ENCODE measurements around the gene MT3.
A peak's percentile ranks its signal among the peaks of the same experiment; 100 is the strongest.
"Not testable (repeated sequence)": the region's sequence is repeated elsewhere in the genome, so short reads cannot be mapped to it uniquely, and the experiment has no call there.

The MT3 gene

GRCh38 chr16:56564793-56565477, 24.4 kb upstream of the MT3 start, which contains the start of gene MT4:
Gene MT4 (plus strand): TSS chr16:56565073. CDS start chr16:56565129, 56 bp downstream.
- Histone ChIP-seq H3K4me3 (ENCODE audit: insufficient read length, low read depth) (no peak within 1 kb of the TSS), H3K27me3 (ENCODE audit: insufficient read depth, insufficient read length) (no peaks in the 10 kb centered on the region), H3K9ac (ENCODE audit: insufficient read length, low read depth) (no peak within 1 kb of the TSS), H3K9me3 (ENCODE audit: insufficient read depth, low read length) (no peaks in the 10 kb centered on the region), H3K4me1 (ENCODE audit: insufficient read depth, insufficient read length) (no peaks in the 10 kb centered on the region), H3K36me3 (ENCODE audit: insufficient read depth, insufficient read length, low read length) (no peaks in the 10 kb centered on the region)
- no peak for DNase-seq (ENCODE audit: low read depth, low spot score)
- TF ChIP-seq YY1 (IDR thresholded peaks at IDR 0.05; ENCODE audit: insufficient read depth, insufficient read length) (no peak), ZNF274 (IDR thresholded peaks at IDR 0.05; ENCODE audit: low read depth, low read length) (no peak), SUZ12 (IDR thresholded peaks at IDR 0.05; ENCODE audit: extremely low read depth, insufficient read depth, insufficient read length) (no peak)

DNA sequence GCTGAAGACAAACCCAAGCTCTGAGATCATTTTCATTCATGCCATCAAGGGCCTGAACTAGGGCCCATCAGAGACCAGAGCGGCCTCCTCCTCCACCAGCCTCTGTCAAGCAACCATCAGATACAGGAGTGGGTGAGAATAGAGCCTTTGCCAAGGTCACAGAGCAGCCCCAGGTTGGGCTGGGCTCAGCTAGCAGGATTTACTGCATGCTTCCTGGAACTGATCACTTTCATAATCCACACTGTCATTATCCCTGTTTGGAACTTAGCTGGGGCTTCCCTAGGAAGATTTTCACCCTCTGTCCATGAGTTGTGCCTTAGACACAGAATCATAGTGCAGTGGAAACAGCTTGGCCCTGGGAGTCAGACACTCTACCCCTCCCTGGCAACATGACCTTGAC, 19.4 kb upstream of the MT3 start:
- no peak for TF ChIP-seq SUZ12 (IDR thresholded peaks at IDR 0.05; ENCODE audit: extremely low read depth, insufficient read depth, insufficient read length)
- no peak for TF ChIP-seq ZNF274 (IDR thresholded peaks at IDR 0.05; ENCODE audit: low read depth, low read length)
- peaks cover 6% of the 10 kb centered on the region for H3K4me1 ChIP-seq (ENCODE audit: insufficient read depth, insufficient read length)
- no peaks in the 10 kb centered on the region for H3K27me3 ChIP-seq (ENCODE audit: insufficient read depth, insufficient read length)
- no peaks in the 10 kb centered on the region for H3K36me3 ChIP-seq (ENCODE audit: insufficient read depth, insufficient read length, low read length)
- H3K9me3 ChIP-seq (ENCODE audit: insufficient read depth, low read length): no peaks in the 10 kb centered on the region
- no peak overlapping the region for H3K4me3 ChIP-seq (ENCODE audit: insufficient read length, low read depth)
- H3K9ac ChIP-seq (ENCODE audit: insufficient read length, low read depth): no peak overlapping the region
- DNase-seq (ENCODE audit: low read depth, low spot score): no peak

DNA sequence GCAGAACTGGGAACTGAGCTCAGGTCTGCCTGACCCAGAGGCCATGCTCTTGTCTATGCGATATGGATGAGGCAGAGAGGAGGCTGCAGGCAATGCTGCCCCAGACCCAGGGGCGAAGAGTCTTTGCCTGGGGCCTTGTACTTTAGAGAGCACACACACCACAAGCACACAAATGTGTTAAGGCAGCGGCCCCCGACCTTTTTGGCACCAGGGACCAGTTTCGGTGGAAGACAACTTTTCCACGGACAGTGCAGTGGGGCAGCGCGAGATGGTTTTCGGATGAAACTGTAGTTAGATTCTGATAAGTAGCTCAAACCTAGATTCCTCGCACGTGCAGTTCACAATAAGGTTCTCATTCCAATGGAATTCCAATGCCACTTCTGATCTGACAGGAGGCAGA, 17.8 kb upstream of the MT3 start:
- DNase-seq (ENCODE audit: low read depth, low spot score): no peak
- no peaks in the 10 kb centered on the region for H3K36me3 ChIP-seq (ENCODE audit: insufficient read depth, insufficient read length, low read length)
- H3K4me3 ChIP-seq (ENCODE audit: insufficient read length, low read depth): no peak overlapping the region
- TF ChIP-seq SUZ12 (IDR thresholded peaks at IDR 0.05; ENCODE audit: extremely low read depth, insufficient read depth, insufficient read length) (no peak), YY1 (IDR thresholded peaks at IDR 0.05; ENCODE audit: insufficient read depth, insufficient read length) (no peak), ZNF274 (IDR thresholded peaks at IDR 0.05; ENCODE audit: low read depth, low read length) (no peak)
- H3K9me3 ChIP-seq (ENCODE audit: insufficient read depth, low read length): no peaks in the 10 kb centered on the region
- H3K9ac ChIP-seq (ENCODE audit: insufficient read length, low read depth): no peak overlapping the region
- peaks cover 6% of the 10 kb centered on the region for H3K4me1 ChIP-seq (ENCODE audit: insufficient read depth, insufficient read length)
- no peaks in the 10 kb centered on the region for H3K27me3 ChIP-seq (ENCODE audit: insufficient read depth, insufficient read length)

GRCh38 chr16:56574625-56575024, 14.7 kb upstream of the MT3 start:
- no peaks in the 10 kb centered on the region for H3K36me3 ChIP-seq (ENCODE audit: insufficient read depth, insufficient read length, low read length)
- H3K9ac ChIP-seq (ENCODE audit: insufficient read length, low read depth): no peak overlapping the region
- H3K27me3 ChIP-seq (ENCODE audit: insufficient read depth, insufficient read length): no peaks in the 10 kb centered on the region
- H3K9me3 ChIP-seq (ENCODE audit: insufficient read depth, low read length): 0 out of 2 replicates have a peak, but pooled peaks cover 6% of the 10 kb centered on the region
- no peak overlapping the region for H3K4me3 ChIP-seq (ENCODE audit: insufficient read length, low read depth)
- no peak for DNase-seq (ENCODE audit: low read depth, low spot score)
- peaks cover 6% of the 10 kb centered on the region for H3K4me1 ChIP-seq (ENCODE audit: insufficient read depth, insufficient read length)
- TF ChIP-seq YY1 (IDR thresholded peaks at IDR 0.05; ENCODE audit: insufficient read depth, insufficient read length): no peak

DNA sequence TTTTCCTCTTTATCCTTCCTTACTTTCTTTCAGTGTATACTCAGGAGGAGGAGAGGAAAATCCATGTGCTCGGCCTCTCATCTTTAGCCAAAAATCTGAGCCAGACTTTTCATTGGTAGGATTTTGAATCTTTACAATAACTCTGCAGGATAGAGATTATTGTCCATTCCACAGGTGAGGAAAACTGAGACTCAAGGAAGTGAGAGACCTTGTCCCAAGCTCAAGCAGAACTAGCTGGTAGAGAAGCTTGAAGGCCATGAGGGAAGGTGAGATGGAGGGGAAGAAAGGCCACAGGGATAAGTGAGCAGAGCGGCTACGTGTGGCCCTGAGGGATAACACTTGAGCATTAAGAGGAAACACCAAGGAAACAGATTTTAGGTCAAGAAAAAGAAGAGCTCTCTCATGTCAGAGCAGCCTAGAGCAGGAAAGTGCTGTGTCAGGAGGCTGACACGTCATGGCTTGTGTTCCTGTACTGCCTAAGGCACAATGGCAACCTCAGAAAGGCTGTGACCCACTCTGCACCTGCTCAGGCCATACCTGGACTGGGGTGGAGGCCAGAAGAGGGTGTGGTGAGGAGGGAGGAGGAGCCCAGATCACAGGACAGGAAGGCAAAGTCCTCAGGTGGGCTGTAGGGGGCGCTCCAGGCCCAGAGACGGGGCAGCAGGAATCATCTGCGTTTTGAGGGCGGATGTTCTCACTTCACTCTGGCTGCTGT, 12.6 kb upstream of the MT3 start:
- Histone ChIP-seq H3K4me1 (ENCODE audit: insufficient read depth, insufficient read length) (peaks cover 1% of the 10 kb centered on the region), H3K27me3 (ENCODE audit: insufficient read depth, insufficient read length) (no peaks in the 10 kb centered on the region), H3K9me3 (ENCODE audit: insufficient read depth, low read length) (0 out of 2 replicates have a peak, but pooled peaks cover 6% of the 10 kb centered on the region), H3K9ac (ENCODE audit: insufficient read length, low read depth) (no peak overlapping the region), H3K36me3 (ENCODE audit: insufficient read depth, insufficient read length, low read length) (no peaks in the 10 kb centered on the region), H3K4me3 (ENCODE audit: insufficient read length, low read depth) (no peak overlapping the region)
- peak; percentile 59 for DNase-seq (ENCODE audit: low read depth, low spot score)
- TF ChIP-seq YY1 (IDR thresholded peaks at IDR 0.05; ENCODE audit: insufficient read depth, insufficient read length): no peak
- TF ChIP-seq ZNF274 (IDR thresholded peaks at IDR 0.05; ENCODE audit: low read depth, low read length): no peak
- TF ChIP-seq SUZ12 (IDR thresholded peaks at IDR 0.05; ENCODE audit: extremely low read depth, insufficient read depth, insufficient read length): no peak

DNA sequence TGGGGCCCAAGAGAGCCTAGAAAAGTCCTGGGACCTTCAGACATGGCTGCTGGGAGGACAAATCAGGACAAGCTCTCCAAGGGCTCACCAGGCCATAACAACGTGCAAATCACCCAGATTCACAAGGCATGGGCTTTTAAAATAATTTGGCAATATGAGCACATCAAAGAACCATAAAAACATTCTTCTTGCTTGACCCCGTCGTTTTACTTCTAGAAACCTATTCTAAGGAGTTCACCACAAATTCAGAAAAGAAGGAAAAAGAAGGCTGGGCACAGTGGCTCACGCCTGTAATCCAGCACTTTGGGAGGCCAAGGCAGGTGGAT, 12.1 kb upstream of the MT3 start:
- Histone ChIP-seq H3K4me3 (ENCODE audit: insufficient read length, low read depth) (no peak overlapping the region), H3K36me3 (ENCODE audit: insufficient read depth, insufficient read length, low read length) (no peaks in the 10 kb centered on the region), H3K4me1 (ENCODE audit: insufficient read depth, insufficient read length) (no peaks in the 10 kb centered on the region), H3K27me3 (ENCODE audit: insufficient read depth, insufficient read length) (no peaks in the 10 kb centered on the region), H3K9me3 (ENCODE audit: insufficient read depth, low read length) (0 out of 2 replicates have a peak, but pooled peaks cover 6% of the 10 kb centered on the region), H3K9ac (ENCODE audit: insufficient read length, low read depth) (no peak overlapping the region)
- no peak for DNase-seq (ENCODE audit: low read depth, low spot score)
- TF ChIP-seq YY1 (IDR thresholded peaks at IDR 0.05; ENCODE audit: insufficient read depth, insufficient read length) (no peak), SUZ12 (IDR thresholded peaks at IDR 0.05; ENCODE audit: extremely low read depth, insufficient read depth, insufficient read length) (no peak), ZNF274 (IDR thresholded peaks at IDR 0.05; ENCODE audit: low read depth, low read length) (no peak)

- H3K9ac ChIP-seq (ENCODE audit: insufficient read length, low read depth): no peak overlapping the region
Measured at GRCh38 chr16:56580391-56581048, 8.8 kb upstream of the MT3 start.

DNA sequence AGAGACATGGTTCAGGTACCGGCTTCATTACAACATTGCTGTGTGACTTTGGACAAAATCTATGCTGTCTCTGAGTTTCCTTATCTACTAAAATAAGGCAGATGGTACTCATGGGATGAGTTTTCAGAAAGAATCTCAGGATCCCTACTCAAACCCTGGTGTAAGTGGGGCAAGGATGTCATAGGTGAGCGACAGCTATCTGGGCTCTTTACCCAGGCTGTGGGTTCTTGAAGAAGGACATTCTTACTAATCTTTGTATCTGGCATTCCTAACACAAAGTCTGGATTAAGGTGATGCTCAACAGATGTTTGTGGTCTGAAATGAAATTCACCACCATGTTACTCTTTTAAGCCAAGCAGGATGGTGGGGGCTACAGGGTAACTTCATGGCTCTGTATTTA, 6.4 kb upstream of the MT3 start:
- H3K4me3 ChIP-seq (ENCODE audit: insufficient read length, low read depth); H3K9ac ChIP-seq (ENCODE audit: insufficient read length, low read depth); H3K4me1 ChIP-seq (ENCODE audit: insufficient read depth, insufficient read length); DNase-seq (ENCODE audit: low read depth, low spot score); H3K36me3 ChIP-seq (ENCODE audit: insufficient read depth, insufficient read length, low read length); H3K9me3 ChIP-seq (ENCODE audit: insufficient read depth, low read length): not testable (repeated sequence)
- H3K27me3 ChIP-seq (ENCODE audit: insufficient read depth, insufficient read length): peaks cover 27% of the 10 kb centered on the region

More at GRCh38 chr16:56580391-56581048, 8.8 kb upstream of the MT3 start:
- H3K9me3 ChIP-seq (ENCODE audit: insufficient read depth, low read length): 0 out of 2 replicates have a peak, but pooled peaks cover 6% of the 10 kb centered on the region
- H3K4me1 ChIP-seq (ENCODE audit: insufficient read depth, insufficient read length): no peaks in the 10 kb centered on the region
- TF ChIP-seq ZNF274 (IDR thresholded peaks at IDR 0.05; ENCODE audit: low read depth, low read length) (no peak), YY1 (IDR thresholded peaks at IDR 0.05; ENCODE audit: insufficient read depth, insufficient read length) (no peak)
- H3K4me3 ChIP-seq (ENCODE audit: insufficient read length, low read depth): no peak overlapping the region
- H3K36me3 ChIP-seq (ENCODE audit: insufficient read depth, insufficient read length, low read length): no peaks in the 10 kb centered on the region
- H3K27me3 ChIP-seq (ENCODE audit: insufficient read depth, insufficient read length): peaks cover 7% of the 10 kb centered on the region
- no peak for DNase-seq (ENCODE audit: low read depth, low spot score)

All from NT2/D1 (cell line).